Measurements from ENCODE around the gene TIAM1.

DNA sequence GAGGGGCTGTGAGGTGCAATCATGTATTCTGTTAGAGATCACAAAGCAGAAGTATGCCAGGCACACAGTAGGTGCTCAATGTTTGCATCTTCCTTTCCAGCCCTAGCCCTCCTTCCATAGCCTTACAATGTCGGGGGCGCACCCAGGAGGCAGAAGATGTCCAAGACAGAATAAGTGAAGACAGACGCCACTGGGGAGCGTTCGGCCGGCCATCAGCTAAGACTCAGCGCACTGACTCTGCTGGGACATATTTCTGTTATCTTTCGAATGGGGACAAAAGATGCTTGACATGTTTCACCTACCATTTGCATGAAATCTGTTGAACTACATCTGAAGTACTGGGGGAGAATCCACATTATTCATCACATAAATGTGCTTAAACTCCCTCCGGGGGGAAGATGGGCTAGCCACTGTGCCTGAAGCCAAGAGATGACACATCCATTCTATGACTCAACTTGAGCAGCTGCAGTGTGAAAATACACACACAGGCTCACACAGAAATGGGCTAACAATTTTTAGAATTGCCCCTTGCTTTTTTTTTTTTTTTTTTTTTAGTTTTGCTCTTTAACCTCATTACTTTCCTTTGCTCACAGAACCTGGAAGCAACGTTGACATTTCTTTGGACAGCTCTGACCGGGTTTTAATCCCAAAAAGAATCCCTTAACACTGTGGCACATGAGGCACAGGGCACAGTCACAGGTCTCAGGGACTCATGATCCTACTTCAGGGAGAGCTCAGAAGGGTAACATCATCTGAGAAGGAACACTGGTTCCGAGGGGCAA, 7.9 kb downstream of the TIAM1 start:
- TF ChIP-seq, protein P1, sequence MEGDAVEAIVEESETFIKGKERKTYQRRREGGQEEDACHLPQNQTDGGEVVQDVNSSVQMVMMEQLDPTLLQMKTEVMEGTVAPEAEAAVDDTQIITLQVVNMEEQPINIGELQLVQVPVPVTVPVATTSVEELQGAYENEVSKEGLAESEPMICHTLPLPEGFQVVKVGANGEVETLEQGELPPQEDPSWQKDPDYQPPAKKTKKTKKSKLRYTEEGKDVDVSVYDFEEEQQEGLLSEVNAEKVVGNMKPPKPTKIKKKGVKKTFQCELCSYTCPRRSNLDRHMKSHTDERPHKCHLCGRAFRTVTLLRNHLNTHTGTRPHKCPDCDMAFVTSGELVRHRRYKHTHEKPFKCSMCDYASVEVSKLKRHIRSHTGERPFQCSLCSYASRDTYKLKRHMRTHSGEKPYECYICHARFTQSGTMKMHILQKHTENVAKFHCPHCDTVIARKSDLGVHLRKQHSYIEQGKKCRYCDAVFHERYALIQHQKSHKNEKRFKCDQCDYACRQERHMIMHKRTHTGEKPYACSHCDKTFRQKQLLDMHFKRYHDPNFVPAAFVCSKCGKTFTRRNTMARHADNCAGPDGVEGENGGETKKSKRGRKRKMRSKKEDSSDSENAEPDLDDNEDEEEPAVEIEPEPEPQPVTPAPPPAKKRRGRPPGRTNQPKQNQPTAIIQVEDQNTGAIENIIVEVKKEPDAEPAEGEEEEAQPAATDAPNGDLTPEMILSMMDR (IDR thresholded peaks at IDR 0.05): no peak
- no peak for TF ChIP-seq POLR2AphosphoS5 (IDR thresholded peaks at IDR 0.05)
- TF ChIP-seq POLR2A (IDR thresholded peaks at IDR 0.05): no peak
